A549 (cell line): ENCODE data around the gene CD209. TPM values are rescaled to one million over a fixed set of nuclear protein-coding genes. Genes with fewer than 3 reads are reported as not detected.

ENCODE experiments used
- ATAC-seq, 2 experiments: fragments of 200-7000 bp in 1 of 2; fragments of >200 bp in 1 of 2; cut with Nextera tagmentation in 1 of 2; cut with Tn5 transposase in 1 of 2; 3 replicates each; pipeline versions ENCODE4 v1.8.0 to v1.9.1; 2018 to 2020; ENCODE audit warnings: mild to moderate bottlenecking in 1 of 2, moderate library complexity in 1 of 2
- CTCF ChIA-PET: fragments of 300-600 bp; sonication (Branson Sonifier 250); formaldehyde crosslinking; extraction: SDS; loops from one replicate; lab custom pipeline; 2021; ENCODE audit warnings: antibody characterized with exemption, inconsistent platforms; lab: Yijun Ruan, JAX
- POLR2A ChIA-PET: fragments of 350-600 bp; formaldehyde crosslinking; extraction: SDS; loops from one replicate; lab custom pipeline; 2021; ENCODE audit warnings: antibody characterized with exemption, inconsistent platforms; lab: Yijun Ruan, JAX
- DNase-seq, 2 experiments: peaks; one replicate each; pipeline versions ENCODE4 v3.0.0 to v3.0.0-alpha.2; 2011 to 2016; ENCODE audit warnings: low read depth in 1 of 2, low spot score in 1 of 2
- FAIRE-seq: peaks from 2 replicates; lab custom pipeline; 2011; peaks lifted over from hg19 to GRCh38; lab: Jason Lieb, UNC
- H3K27ac ChIP-seq, 2 experiments: fragments of >200 bp; sonication (Bioruptor Twin); formaldehyde crosslinking; 3 replicates each; pipeline ENCODE4 v1.5.1; 2016 to 2017
- H3K4me1 ChIP-seq: fragments of >200 bp; sonication (Bioruptor Twin); formaldehyde crosslinking; 3 replicates; pipeline ENCODE4 v1.6.1; 2016
- H3K4me2 ChIP-seq: fragments of >200 bp; sonication (Bioruptor Twin); formaldehyde crosslinking; 3 replicates; pipeline ENCODE4 v1.6.1; 2016
- H3K4me3 ChIP-seq: fragments of >200 bp; sonication (Bioruptor Twin); formaldehyde crosslinking; 3 replicates; pipeline ENCODE4 v1.5.1; 2016
- H3K9me3 ChIP-seq: fragments of >200 bp; sonication (Bioruptor Twin); formaldehyde crosslinking; 3 replicates; pipeline ENCODE4 v1.6.1; 2016
- CBX2 ChIP-seq: fragments of 200-600 bp; sonication (generic); IDR thresholded peaks from 2 replicates; pipeline ENCODE4 v1.6.1; 2016; ENCODE audit warnings: low read depth, mild to moderate bottlenecking, borderline replicate concordance
- CBX8 ChIP-seq: fragments of 200-600 bp; sonication (generic); IDR thresholded peaks from 2 replicates; pipeline ENCODE4 v1.6.1; 2016
- EHF ChIP-seq: fragments of 250-450 bp; sonication (Bioruptor Pico); IDR thresholded peaks from 2 replicates; pipeline ENCODE4 v1.5.0; 2020; ENCODE audit warnings: mild to moderate bottlenecking
- ESRRA ChIP-seq: fragments of 150-350 bp; IDR thresholded peaks from 2 replicates; pipeline ENCODE4 v1.6.1; 2014; ENCODE audit warnings: mild to moderate bottlenecking, low read length, borderline replicate concordance
- FOSB ChIP-seq: fragments of 250-450 bp; sonication (Bioruptor Pico); IDR thresholded peaks from 2 replicates; pipeline ENCODE4 v1.5.0; 2020; ENCODE audit warnings: mild to moderate bottlenecking, moderate library complexity
- FOXS1 ChIP-seq: fragments of 250-450 bp; sonication (Bioruptor Pico); IDR thresholded peaks from 2 replicates; pipeline ENCODE4 v1.5.0; 2020; ENCODE audit warnings: mild to moderate bottlenecking, moderate library complexity
- GATA3 ChIP-seq: IDR thresholded peaks from 2 replicates; pipeline ENCODE4 v1.6.1; 2012; ENCODE audit warnings: borderline replicate concordance
- HDAC2 ChIP-seq: fragments of 200-600 bp; sonication (generic); IDR thresholded peaks from 2 replicates; pipeline ENCODE4 v1.6.1; 2016
- HEYL ChIP-seq: fragments of 250-450 bp; sonication (Bioruptor Pico); IDR thresholded peaks from 2 replicates; pipeline ENCODE4 v1.8.0; 2021; ENCODE audit warnings: mild to moderate bottlenecking, moderate library complexity
- HOXA7 ChIP-seq: fragments of 250-450 bp; sonication (Bioruptor Pico); IDR thresholded peaks from 2 replicates; pipeline ENCODE4 v1.5.0; 2020; ENCODE audit warnings: mild to moderate bottlenecking, moderate library complexity
- HOXB13 ChIP-seq: fragments of 250-450 bp; sonication (Bioruptor Pico); IDR thresholded peaks from 2 replicates; pipeline ENCODE4 v1.5.0; 2020; ENCODE audit warnings: low read depth, mild to moderate bottlenecking, moderate library complexity
- JUNB ChIP-seq: fragments of >200 bp; sonication (Bioruptor Twin); formaldehyde crosslinking; IDR thresholded peaks from 2 replicates; pipeline ENCODE4 v1.6.1; 2016
- MAFK ChIP-seq: fragments of 450-650 bp; IDR thresholded peaks from 2 replicates; pipeline ENCODE4 v1.6.1; 2014; ENCODE audit not compliant: partially characterized antibody
- MAZ ChIP-seq: fragments of 150-350 bp; IDR thresholded peaks from 2 replicates; pipeline ENCODE4 v1.6.1; 2014; ENCODE audit warnings: antibody characterized with exemption, low read depth, low read length, borderline replicate concordance
- MYC ChIP-seq: IDR thresholded peaks from 2 replicates; pipeline ENCODE4 v1.6.1; 2012; ENCODE audit warnings: mild to moderate bottlenecking, inconsistent platforms, low read length, improper control_type of control experiment, borderline replicate concordance
- PHF8 ChIP-seq: fragments of 200-600 bp; sonication (generic); IDR thresholded peaks from 2 replicates; pipeline ENCODE4 v1.6.1; 2016; ENCODE audit warnings: low read depth, mild to moderate bottlenecking, antibody characterized with exemption, moderate library complexity, borderline replicate concordance
- POLR2A ChIP-seq: IDR thresholded peaks from 2 replicates; pipeline ENCODE4 v1.6.1; 2012; ENCODE audit warnings: mild to moderate bottlenecking, low read length
- POLR2AphosphoS2 ChIP-seq: conservative IDR thresholded peaks from 2 replicates; pipeline ENCODE4 v1.6.1; 2012; ENCODE audit warnings: low read length, improper control_type of control experiment, inconsistent platforms
- RARB ChIP-seq: fragments of 250-450 bp; sonication (Bioruptor Pico); IDR thresholded peaks from 2 replicates; pipeline ENCODE4 v1.8.0; 2021; ENCODE audit warnings: mild to moderate bottlenecking, moderate library complexity
- RCOR1 ChIP-seq: fragments of 150-350 bp; IDR thresholded peaks from 2 replicates; pipeline ENCODE4 v1.6.1; 2014; ENCODE audit warnings: antibody characterized with exemption, low read length, low read depth
- SMC3 ChIP-seq: fragments of >200 bp; sonication (Bioruptor Twin); formaldehyde crosslinking; IDR thresholded peaks from 3 replicates; pipeline ENCODE4 v1.6.1; 2018; ENCODE audit warnings: inconsistent platforms
- SREBF2 ChIP-seq: fragments of 450-650 bp; IDR thresholded peaks from 2 replicates; pipeline ENCODE4 v1.6.1; 2014; ENCODE audit warnings: mild to moderate bottlenecking, moderate library complexity
- TP53 ChIP-seq: fragments of 250-450 bp; sonication (Bioruptor Pico); IDR thresholded peaks from 2 replicates; pipeline ENCODE4 v1.5.0; 2021; ENCODE audit warnings: mild to moderate bottlenecking, moderate library complexity
- WGBS: methylation state at CpG from one replicate; pipeline ENCODE4 v1.1.6; 2017; ENCODE audit errors: missing lambda C conversion rate; 5-methylcytosine and 5-hydroxymethylcytosine counted together
- polyA plus RNA-seq, 4 experiments: library from polyadenylated mRNA; depleted of rRNA in 3 of 4; stranded (reverse); fragments of >200 nt; fragmentation: RNase III in 1 of 4; extraction: RNeasy Plus Mini Kit Qiagen cat#74134 plus additional on column Dnase treatment in 1 of 4; gene quantifications; 2 replicates in 3 of 4; 3 replicates in 1 of 4; pipeline ENCODE4 v1.2.3, GENCODE V29; 2011 to 2017
- TF ChIP-seq, protein P1 (sequence below): IDR thresholded peaks from 2 replicates; pipeline ENCODE4 v1.6.1; 2012
- TF ChIP-seq, protein P2 (sequence below): fragments of 250-450 bp; sonication (Bioruptor Pico); IDR thresholded peaks from 2 replicates; pipeline ENCODE4 v1.5.0; 2020; ENCODE audit warnings: low read depth, mild to moderate bottlenecking, moderate library complexity
- TF ChIP-seq, protein P3 (sequence below): fragments of >200 bp; sonication (Bioruptor Twin); formaldehyde crosslinking; IDR thresholded peaks from 3 replicates; pipeline ENCODE4 v1.5.1; 2016
- TF ChIP-seq, protein P4 (sequence below): fragments of 450-650 bp; IDR thresholded peaks from 2 replicates; pipeline ENCODE4 v1.6.1; 2014; ENCODE audit warnings: antibody characterized with exemption

CD209 gene
- polyA plus RNA-seq, 2 of the 4 experiments (the other 2 are of a cell fraction) = not detected

DNA sequence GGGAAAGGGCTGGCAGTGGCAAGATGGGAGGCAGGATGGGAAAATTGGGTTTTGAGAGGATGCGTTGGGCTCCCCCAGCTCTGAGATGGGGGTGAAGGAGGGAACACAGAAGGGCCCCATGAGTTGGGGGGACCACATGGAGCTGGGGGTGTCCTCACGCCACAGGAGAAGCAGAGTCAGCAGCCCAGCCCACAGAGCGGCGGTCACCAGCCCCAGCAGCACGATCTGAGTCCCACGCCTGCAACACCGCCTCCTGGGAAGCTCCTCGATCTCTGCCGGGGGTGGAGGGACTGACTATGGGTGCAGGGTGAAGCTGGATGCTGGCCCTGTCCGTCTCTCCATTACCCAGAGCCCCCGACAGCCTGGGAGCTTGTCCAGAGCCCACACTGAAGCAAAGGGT lies 48.8 kb downstream of the CD209 start:
- DNase-seq (no peak), FAIRE-seq (no peak), ATAC-seq (peak; percentile 56 to 70; a peak in 5 of 6 replicates)
- ChIA-PET CTCF (interaction anchor here (0.6 to 2.2 kb wide), 6 partner anchors 8 to 344 kb away, joined by 3 to 6 read pairs (median 4); partner anchors contain the start of gene TRAPPC5), POLR2A (no interaction called here)
- 0 out of 3 replicates have a peak overlapping the region, but pooled peaks have one; percentile 19 for H3K4me2 ChIP-seq
- H3K9me3 ChIP-seq = no peaks in the 10 kb centered on the region
- TF ChIP-seq CBX8 = no peak
- no peak for TF ChIP-seq SMC3
- TF ChIP-seq POLR2A = no peak
- TF ChIP-seq HEYL (CRISPR knock-in tag) = no peak
- TF ChIP-seq MYC = no peak
- no peak for TF ChIP-seq HDAC2
- TF ChIP-seq, protein P1, sequence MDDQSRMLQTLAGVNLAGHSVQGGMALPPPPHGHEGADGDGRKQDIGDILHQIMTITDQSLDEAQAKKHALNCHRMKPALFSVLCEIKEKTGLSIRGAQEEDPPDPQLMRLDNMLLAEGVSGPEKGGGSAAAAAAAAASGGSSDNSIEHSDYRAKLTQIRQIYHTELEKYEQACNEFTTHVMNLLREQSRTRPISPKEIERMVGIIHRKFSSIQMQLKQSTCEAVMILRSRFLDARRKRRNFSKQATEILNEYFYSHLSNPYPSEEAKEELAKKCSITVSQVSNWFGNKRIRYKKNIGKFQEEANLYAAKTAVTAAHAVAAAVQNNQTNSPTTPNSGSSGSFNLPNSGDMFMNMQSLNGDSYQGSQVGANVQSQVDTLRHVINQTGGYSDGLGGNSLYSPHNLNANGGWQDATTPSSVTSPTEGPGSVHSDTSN = no peak
- no peak for TF ChIP-seq FOSB (CRISPR knock-in tag)
- TF ChIP-seq HOXA7 = no peak
- no peak for TF ChIP-seq ESRRA
- no peak for TF ChIP-seq CBX2
- no peak for TF ChIP-seq SREBF2
- TF ChIP-seq, protein P2, sequence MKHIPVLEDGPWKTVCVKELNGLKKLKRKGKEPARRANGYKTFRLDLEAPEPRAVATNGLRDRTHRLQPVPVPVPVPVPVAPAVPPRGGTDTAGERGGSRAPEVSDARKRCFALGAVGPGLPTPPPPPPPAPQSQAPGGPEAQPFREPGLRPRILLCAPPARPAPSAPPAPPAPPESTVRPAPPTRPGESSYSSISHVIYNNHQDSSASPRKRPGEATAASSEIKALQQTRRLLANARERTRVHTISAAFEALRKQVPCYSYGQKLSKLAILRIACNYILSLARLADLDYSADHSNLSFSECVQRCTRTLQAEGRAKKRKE (CRISPR knock-in tag) = no peak
- no peak for TF ChIP-seq RARB (CRISPR knock-in tag)
- TF ChIP-seq JUNB = no peak
- no peak for TF ChIP-seq POLR2AphosphoS2
- no peak overlapping the region for H3K27ac ChIP-seq
- no peaks in the 10 kb centered on the region for H3K4me1 ChIP-seq
- 17% methylated on average over 6 of the region's 11 CpGs for WGBS
- no peak overlapping the region for H3K4me3 ChIP-seq

DNA sequence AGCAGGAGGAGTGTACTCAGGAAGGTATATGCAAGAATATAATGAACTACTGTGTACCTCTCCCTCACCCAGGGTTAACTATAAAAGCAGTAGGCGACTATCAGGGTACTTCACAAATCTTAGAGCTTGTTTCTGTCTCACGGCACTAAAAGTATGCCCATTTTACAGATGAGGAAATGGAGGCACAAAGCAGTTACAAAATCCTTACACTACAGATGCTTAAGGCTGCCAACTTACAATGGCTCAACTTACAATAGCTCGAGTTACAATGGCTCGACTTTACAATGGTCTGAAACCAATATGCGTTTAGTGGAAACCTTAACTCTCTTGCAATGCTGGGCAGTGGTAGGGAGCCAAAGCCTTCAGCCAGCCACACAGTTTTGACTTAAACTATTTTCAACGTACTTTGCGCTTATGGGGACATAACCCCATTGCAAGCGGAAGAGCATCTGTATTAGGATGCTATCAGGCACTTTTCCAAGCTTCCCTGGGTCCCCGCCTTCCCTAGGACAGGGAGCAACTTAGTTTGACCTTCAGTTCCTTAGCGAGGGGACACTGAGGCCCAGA lies 49.5 kb downstream of the CD209 start:
- TF ChIP-seq, protein P2 (CRISPR knock-in tag) = no peak
- no peak for TF ChIP-seq ESRRA
- no peak for TF ChIP-seq GATA3
- no peak for TF ChIP-seq TP53 (CRISPR knock-in tag)
- TF ChIP-seq EHF = no peak
- ChIA-PET POLR2A (no interaction called here), CTCF (interaction anchor here (1.1 to 2.2 kb wide), 4 partner anchors 9 to 343 kb away, joined by 3 to 6 read pairs (median 5); partner anchors contain the start of gene TRAPPC5)

DNA sequence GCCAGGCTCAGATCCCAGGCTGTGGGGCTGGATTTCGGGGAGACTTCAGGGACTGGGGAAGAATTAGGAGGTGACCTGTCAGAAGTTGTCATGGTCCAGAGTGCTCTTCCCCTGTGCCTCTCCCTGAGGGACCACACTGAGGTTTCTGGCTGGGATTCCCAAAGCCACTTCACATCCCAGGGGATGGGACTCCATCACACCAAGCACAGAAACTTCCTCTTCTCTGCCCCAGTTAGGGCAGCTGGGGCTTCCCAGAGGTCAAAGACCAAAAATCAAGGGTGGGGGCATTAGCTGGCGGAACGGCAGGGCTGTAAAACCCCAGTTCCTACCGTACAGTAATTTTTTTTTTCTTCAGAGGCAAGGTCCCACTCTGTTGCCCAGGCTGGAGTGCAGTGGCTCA lies 52.8 kb downstream of the CD209 start:
- H3K4me1 ChIP-seq = no peaks in the 10 kb centered on the region
- no peaks in the 10 kb centered on the region for H3K9me3 ChIP-seq
- ATAC-seq = no peak
- ChIA-PET CTCF (no interaction called here), POLR2A (no interaction called here)
- TF ChIP-seq FOSB (CRISPR knock-in tag) (no peak), HOXB13 (no peak), JUNB (no peak), RCOR1 (no peak), SMC3 (no peak), MAFK (no peak), FOXS1 (CRISPR knock-in tag) (no peak), MAZ (no peak), PHF8 (no peak), EHF (no peak)
- TF ChIP-seq, protein P3, sequence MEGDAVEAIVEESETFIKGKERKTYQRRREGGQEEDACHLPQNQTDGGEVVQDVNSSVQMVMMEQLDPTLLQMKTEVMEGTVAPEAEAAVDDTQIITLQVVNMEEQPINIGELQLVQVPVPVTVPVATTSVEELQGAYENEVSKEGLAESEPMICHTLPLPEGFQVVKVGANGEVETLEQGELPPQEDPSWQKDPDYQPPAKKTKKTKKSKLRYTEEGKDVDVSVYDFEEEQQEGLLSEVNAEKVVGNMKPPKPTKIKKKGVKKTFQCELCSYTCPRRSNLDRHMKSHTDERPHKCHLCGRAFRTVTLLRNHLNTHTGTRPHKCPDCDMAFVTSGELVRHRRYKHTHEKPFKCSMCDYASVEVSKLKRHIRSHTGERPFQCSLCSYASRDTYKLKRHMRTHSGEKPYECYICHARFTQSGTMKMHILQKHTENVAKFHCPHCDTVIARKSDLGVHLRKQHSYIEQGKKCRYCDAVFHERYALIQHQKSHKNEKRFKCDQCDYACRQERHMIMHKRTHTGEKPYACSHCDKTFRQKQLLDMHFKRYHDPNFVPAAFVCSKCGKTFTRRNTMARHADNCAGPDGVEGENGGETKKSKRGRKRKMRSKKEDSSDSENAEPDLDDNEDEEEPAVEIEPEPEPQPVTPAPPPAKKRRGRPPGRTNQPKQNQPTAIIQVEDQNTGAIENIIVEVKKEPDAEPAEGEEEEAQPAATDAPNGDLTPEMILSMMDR = no peak
- TF ChIP-seq, protein P4, sequence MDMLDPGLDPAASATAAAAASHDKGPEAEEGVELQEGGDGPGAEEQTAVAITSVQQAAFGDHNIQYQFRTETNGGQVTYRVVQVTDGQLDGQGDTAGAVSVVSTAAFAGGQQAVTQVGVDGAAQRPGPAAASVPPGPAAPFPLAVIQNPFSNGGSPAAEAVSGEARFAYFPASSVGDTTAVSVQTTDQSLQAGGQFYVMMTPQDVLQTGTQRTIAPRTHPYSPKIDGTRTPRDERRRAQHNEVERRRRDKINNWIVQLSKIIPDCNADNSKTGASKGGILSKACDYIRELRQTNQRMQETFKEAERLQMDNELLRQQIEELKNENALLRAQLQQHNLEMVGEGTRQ = no peak
- 44% methylated on average over 3 of the region's 4 CpGs for WGBS
- no peak overlapping the region for H3K27ac ChIP-seq
- DNase-seq = no peak
- no peak overlapping the region for H3K4me2 ChIP-seq
- no peak for FAIRE-seq
- no peak overlapping the region for H3K4me3 ChIP-seq

More for the DNA sequence above, 49.5 kb downstream of the CD209 start:
- no peaks in the 10 kb centered on the region for H3K4me1 ChIP-seq
- no peak for ATAC-seq
- no peak overlapping the region for H3K4me3 ChIP-seq
- 27% methylated on average over 10 of the region's 10 CpGs for WGBS
- H3K4me2 ChIP-seq = no peak overlapping the region
- H3K9me3 ChIP-seq = no peaks in the 10 kb centered on the region
- no peak overlapping the region for H3K27ac ChIP-seq
- FAIRE-seq = no peak
- no peak for DNase-seq
